ENCODE measurements around the gene NEU4.

The NEU4 gene

GRCh38 chr2:241835611-241836010 is 26.6 kb downstream of the NEU4 start:
- DNase-seq (ENCODE audit: low spot score): no peak

- DNase-seq (ENCODE audit: low spot score): no peak
Observed at GRCh38 chr2:241836292-241836691, 27.3 kb downstream of the NEU4 start.

GRCh38 chr2:241837197-241837965 is 28.4 kb downstream of the NEU4 start:
- no peak for DNase-seq (ENCODE audit: low spot score)

GRCh38 chr2:241841181-241842066 is 32.4 kb downstream of the NEU4 start:
- no peak for DNase-seq (ENCODE audit: low spot score)

GRCh38 chr2:241842067-241842415 is 33.0 kb downstream of the NEU4 start:
- DNase-seq (ENCODE audit: low spot score): no peak

- peak; percentile 12 for DNase-seq (ENCODE audit: low spot score)
Observed at GRCh38 chr2:241842620-241843211, 33.7 kb downstream of the NEU4 start.

GRCh38 chr2:241843321-241844065 is 34.5 kb downstream of the NEU4 start:
- no peak for DNase-seq (ENCODE audit: low spot score)

GRCh38 chr2:241844066-241844728 is 35.2 kb downstream of the NEU4 start:
- DNase-seq (ENCODE audit: low spot score): peak; percentile 94

GRCh38 chr2:241844831-241845578 is 36.0 kb downstream of the NEU4 start:
- no peak for DNase-seq (ENCODE audit: low spot score)

GRCh38 chr2:241846406-241846805 is 37.4 kb downstream of the NEU4 start:
- no peak for DNase-seq (ENCODE audit: low spot score)

- no peak for DNase-seq (ENCODE audit: low spot score)
Observed at GRCh38 chr2:241848761-241849615, 40.0 kb downstream of the NEU4 start.

- no peak for DNase-seq (ENCODE audit: low spot score)
Observed at GRCh38 chr2:241849616-241850543, 40.9 kb downstream of the NEU4 start.

GRCh38 chr2:241850544-241851324 is 41.7 kb downstream of the NEU4 start:
- no peak for DNase-seq (ENCODE audit: low spot score)

- DNase-seq (ENCODE audit: low spot score): no peak
Observed at GRCh38 chr2:241851325-241852115, 42.5 kb downstream of the NEU4 start.

GRCh38 chr2:241852116-241852980 is 43.4 kb downstream of the NEU4 start:
- DNase-seq (ENCODE audit: low spot score): no peak

GRCh38 chr2:241852981-241853631 is 44.1 kb downstream of the NEU4 start:
- DNase-seq (ENCODE audit: low spot score): no peak
